AG09319 (cell line): Measurements from ENCODE around the gene PLCH2.

ENCODE experiments used
- DNase-seq: peaks from one replicate; pipeline ENCODE4 v3.0.0-alpha.2; 2010; ENCODE audit warnings: low read depth; ENCODE audit errors: extremely low read depth
- CTCF ChIP-seq: IDR thresholded peaks from 2 replicates; pipeline ENCODE4 v1.5.1; 2011; ENCODE audit warnings: low read depth, mild to moderate bottlenecking, inconsistent platforms, low read length, moderate library complexity

Gene PLCH2

GRCh38 chr1:2494323-2494693 lies 18.2 kb downstream of the PLCH2 start:
- DNase-seq, result no peak
- TF ChIP-seq CTCF, result no peak

GRCh38 chr1:2495026-2495425 lies 18.9 kb downstream of the PLCH2 start:
- TF ChIP-seq CTCF, result no peak

GRCh38 chr1:2495546-2495945 lies 19.5 kb downstream of the PLCH2 start:
- no peak for DNase-seq
- TF ChIP-seq CTCF, result no peak

More at GRCh38 chr1:2495026-2495425, 18.9 kb downstream of the PLCH2 start:
- DNase-seq, result no peak

GRCh38 chr1:2496087-2496622 lies 20.1 kb downstream of the PLCH2 start:
- no peak for DNase-seq
- TF ChIP-seq CTCF, result no peak

GRCh38 chr1:2496746-2497145 lies 20.7 kb downstream of the PLCH2 start:
- no peak for TF ChIP-seq CTCF
- DNase-seq, result no peak

GRCh38 chr1:2497891-2498290 lies 21.8 kb downstream of the PLCH2 start:
- TF ChIP-seq CTCF, result no peak
- no peak for DNase-seq

GRCh38 chr1:2498648-2499047 lies 22.6 kb downstream of the PLCH2 start:
- DNase-seq, result no peak
- TF ChIP-seq CTCF, result no peak
